Esophagus muscularis mucosa (tissue), 4 donors: ENCODE data around the gene CLDN24.

Source experiments
- CTCF ChIP-seq, 3 experiments: fragments of 200-600 bp in 2 of 3; fragments of 450-650 bp in 1 of 3; sonication (generic) in 2 of 3; IDR thresholded peaks; one replicate each; pipeline ENCODE4 v1.5.1; 2017 to 2019; ENCODE audit warnings: antibody characterized with exemption in 3 of 3, mild to moderate bottlenecking in 2 of 3, moderate library complexity in 1 of 3
- EP300 ChIP-seq: sonication (generic); formaldehyde crosslinking; IDR thresholded peaks from one replicate; pipeline ENCODE4 v1.6.1; 2017; ENCODE audit warnings: antibody characterized with exemption
- POLR2A ChIP-seq: fragments of 450-650 bp; IDR thresholded peaks from one replicate; pipeline ENCODE4 v1.6.1; 2017; ENCODE audit warnings: antibody characterized with exemption, moderate library complexity, mild to moderate bottlenecking, low read depth
- POLR2AphosphoS5 ChIP-seq, 2 donors: sonication (generic); formaldehyde crosslinking; IDR thresholded peaks; one replicate each; pipeline ENCODE4 v1.6.1; 2017; ENCODE audit warnings: antibody characterized with exemption in 2 of 2

GRCh38 chr4:183306811-183307210, 15.4 kb downstream of the CLDN24 start:
- TF ChIP-seq EP300 = no peak
- no peak for TF ChIP-seq CTCF (IDR thresholded peaks at IDR 0.05)
- TF ChIP-seq POLR2A = no peak
- no peak for TF ChIP-seq POLR2AphosphoS5 (IDR thresholded peaks at IDR 0.05)
